Measurements from ENCODE around the gene MELK. TPM values are rescaled to one million over a fixed set of nuclear protein-coding genes. Genes with fewer than 3 reads are reported as not detected.
"Not testable (repeated sequence)": the region's sequence is repeated elsewhere in the genome, so short reads cannot be mapped to it uniquely, and the experiment has no call there.

MELK gene
- total RNA-seq, 2 donors from 2014 or later, result 0.73 to 1.2 TPM

DNA sequence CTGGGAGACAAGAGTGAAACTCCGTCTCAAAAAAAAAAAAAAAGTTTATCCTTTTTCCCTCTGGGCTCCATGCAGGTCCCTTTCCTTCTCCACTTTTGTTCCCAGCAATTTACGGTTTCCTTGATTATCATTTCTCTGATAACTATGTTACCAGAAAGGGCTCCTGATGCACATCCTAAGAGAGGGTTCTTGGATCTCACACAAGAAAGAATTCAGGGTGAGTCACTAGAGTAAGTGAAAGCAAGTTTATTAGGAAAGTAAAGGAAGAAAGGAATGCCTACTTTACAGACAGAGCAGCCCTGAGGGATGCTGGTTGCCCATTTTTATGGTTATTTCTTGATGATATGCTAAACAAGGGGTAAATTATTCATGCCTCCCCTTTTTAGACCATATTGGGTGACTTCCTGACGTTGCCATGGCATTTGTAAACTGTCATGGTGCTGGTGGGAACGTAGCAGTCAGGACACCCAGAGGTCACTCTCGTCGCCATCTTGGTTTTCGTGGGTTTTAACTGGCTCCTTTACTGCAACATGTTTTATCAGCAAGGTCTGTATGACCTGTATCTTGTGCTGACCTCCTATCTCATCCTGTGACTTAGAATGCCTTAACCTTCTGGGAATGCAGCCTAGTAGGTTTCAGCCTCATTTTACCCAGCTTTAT is 13.5 kb upstream of the MELK start:
- peaks cover 3% of the 10 kb centered on the region for H3K36me3 Mint-ChIP-seq (ENCODE audit: low read depth)
- H3K27me3 Mint-ChIP-seq, result no peaks in the 10 kb centered on the region
- H3K27ac Mint-ChIP-seq, result no peak overlapping the region
- DNase-seq (no peak), ATAC-seq (no peak)
- no peak overlapping the region for H3K4me3 Mint-ChIP-seq
- H3K9me3 ChIP-seq (ENCODE audit: control insufficient read depth, low read length, poor library complexity, severe bottlenecking), result no peaks in the 10 kb centered on the region
- peaks cover 2% of the 10 kb centered on the region for H3K4me1 Mint-ChIP-seq

- DNase-seq (no peak), ATAC-seq (no peak)
- no peaks in the 10 kb centered on the region for H3K9me3 ChIP-seq (ENCODE audit: control insufficient read depth, low read length, poor library complexity, severe bottlenecking)
- Mint-ChIP-seq H3K27me3 (no peaks in the 10 kb centered on the region), H3K27ac (no peak overlapping the region), H3K4me1 (peaks cover under 1% of the 10 kb centered on the region), H3K36me3 (ENCODE audit: low read depth) (peaks cover 3% of the 10 kb centered on the region), H3K4me3 (no peak overlapping the region)
Measured at GRCh38 chr9:36560771-36561170, 11.9 kb upstream of the MELK start.

GRCh38 chr9:36562801-36563200 is 9.9 kb upstream of the MELK start:
- peaks cover 11% of the 10 kb centered on the region for H3K27me3 Mint-ChIP-seq
- not testable (repeated sequence) for H3K4me3 Mint-ChIP-seq; H3K36me3 Mint-ChIP-seq (ENCODE audit: low read depth); DNase-seq; H3K9me3 ChIP-seq (ENCODE audit: control insufficient read depth, low read length, poor library complexity, severe bottlenecking); ATAC-seq; H3K4me1 Mint-ChIP-seq; H3K27ac Mint-ChIP-seq

DNA sequence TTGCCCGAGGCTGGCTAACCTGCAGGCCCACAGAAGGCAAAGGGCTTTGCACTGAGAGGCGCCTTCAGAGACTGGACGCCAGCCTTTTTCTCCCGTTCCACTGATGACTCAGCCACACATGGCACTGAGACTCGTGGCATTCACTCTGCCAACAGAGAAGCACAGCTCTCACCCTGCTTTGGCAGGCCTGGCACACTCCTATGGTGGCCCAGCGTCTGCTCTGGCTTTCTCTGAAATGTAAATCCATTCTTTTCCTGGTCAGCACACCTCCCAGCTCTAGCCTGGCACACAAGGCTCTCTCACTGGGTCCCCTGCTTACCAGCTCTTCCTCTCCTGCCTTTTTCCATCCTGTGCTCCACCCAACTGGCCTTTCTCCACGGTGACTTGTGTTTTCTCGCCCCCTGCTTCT is 5.9 kb upstream of the MELK start:
- Mint-ChIP-seq H3K27ac (no peak overlapping the region), H3K27me3 (peaks cover 23% of the 10 kb centered on the region), H3K36me3 (ENCODE audit: low read depth) (peaks cover 4% of the 10 kb centered on the region), H3K4me3 (no peak overlapping the region), H3K4me1 (peaks cover 2% of the 10 kb centered on the region)
- DNase-seq (no peak), ATAC-seq (no peak)
- no peaks in the 10 kb centered on the region for H3K9me3 ChIP-seq (ENCODE audit: control insufficient read depth, low read length, poor library complexity, severe bottlenecking)

DNA sequence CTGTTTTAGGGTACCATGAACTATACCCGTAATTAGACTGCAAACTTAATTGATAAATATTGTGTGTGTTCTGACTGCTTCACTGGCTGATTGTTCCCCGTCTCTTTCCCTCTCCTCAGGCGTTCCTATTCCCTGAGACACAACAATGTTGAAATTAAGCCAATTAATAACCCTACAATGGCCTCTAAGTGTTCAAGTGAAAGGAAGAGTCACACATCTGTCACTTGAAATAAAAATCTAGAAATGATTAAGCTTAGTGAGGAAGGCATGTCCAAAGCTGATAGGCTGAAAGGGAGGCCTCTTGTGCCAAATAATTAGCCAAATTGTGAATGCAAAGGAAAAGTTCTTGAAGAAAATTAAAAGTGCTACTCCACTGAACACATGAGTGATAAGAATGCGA is 4.0 kb upstream of the MELK start:
- not testable (repeated sequence) for H3K4me1 Mint-ChIP-seq; DNase-seq; H3K4me3 Mint-ChIP-seq; H3K27ac Mint-ChIP-seq; ATAC-seq; H3K9me3 ChIP-seq (ENCODE audit: control insufficient read depth, low read length, poor library complexity, severe bottlenecking); H3K36me3 Mint-ChIP-seq (ENCODE audit: low read depth)
- H3K27me3 Mint-ChIP-seq, result peaks cover 23% of the 10 kb centered on the region

- no peaks in the 10 kb centered on the region for H3K9me3 ChIP-seq (ENCODE audit: control insufficient read depth, low read length, poor library complexity, severe bottlenecking)
- H3K27me3 Mint-ChIP-seq, result peaks cover 23% of the 10 kb centered on the region
- H3K4me3 Mint-ChIP-seq, result no peak overlapping the region
- no peak overlapping the region for H3K27ac Mint-ChIP-seq
- ATAC-seq (no peak), DNase-seq (no peak)
- peaks cover 21% of the 10 kb centered on the region for H3K4me1 Mint-ChIP-seq
- peaks cover 4% of the 10 kb centered on the region for H3K36me3 Mint-ChIP-seq (ENCODE audit: low read depth)
Measured at GRCh38 chr9:36571333-36571732, 1.4 kb upstream of the MELK start.

GRCh38 chr9:36574045-36574444 is 1.4 kb downstream of the MELK start:
- H3K4me1 Mint-ChIP-seq, result peaks cover 23% of the 10 kb centered on the region
- H3K9me3 ChIP-seq (ENCODE audit: control insufficient read depth, low read length, poor library complexity, severe bottlenecking); ATAC-seq; H3K27ac Mint-ChIP-seq; H3K27me3 Mint-ChIP-seq; DNase-seq; H3K36me3 Mint-ChIP-seq (ENCODE audit: low read depth): not testable (repeated sequence)
- H3K4me3 Mint-ChIP-seq, result peak overlapping the region; percentile 93

DNA sequence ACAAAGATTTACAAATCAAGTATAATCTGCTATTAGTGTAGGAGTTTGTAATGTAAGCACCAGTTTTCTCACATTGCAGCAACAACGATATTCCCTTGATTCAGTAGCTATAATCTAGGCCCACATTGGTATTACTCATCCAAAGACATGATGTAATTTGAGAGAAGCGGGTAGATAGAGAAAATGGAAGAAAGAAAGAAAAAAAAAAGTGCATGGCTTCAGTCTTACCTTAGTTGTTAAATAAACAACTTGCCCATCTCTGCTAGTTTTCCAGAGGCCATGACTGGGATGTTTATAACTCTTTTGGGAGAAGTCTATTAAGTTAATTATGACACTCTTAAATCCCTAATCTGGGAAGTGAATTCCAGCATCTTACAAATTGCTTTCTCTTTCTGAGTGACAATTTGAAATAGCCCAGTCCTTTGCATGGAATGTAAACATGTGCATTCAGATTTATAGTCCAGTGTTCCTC is 2.8 kb downstream of the MELK start:
- ATAC-seq (no peak), DNase-seq (no peak)
- peaks cover 23% of the 10 kb centered on the region for H3K4me1 Mint-ChIP-seq
- H3K36me3 Mint-ChIP-seq (ENCODE audit: low read depth), result no peaks in the 10 kb centered on the region
- peak overlapping the region; percentile 56 for H3K4me3 Mint-ChIP-seq
- H3K27ac Mint-ChIP-seq, result peak overlapping the region; percentile 34
- H3K27me3 Mint-ChIP-seq, result no peaks in the 10 kb centered on the region
- H3K9me3 ChIP-seq (ENCODE audit: control insufficient read depth, low read length, poor library complexity, severe bottlenecking), result no peaks in the 10 kb centered on the region

DNA sequence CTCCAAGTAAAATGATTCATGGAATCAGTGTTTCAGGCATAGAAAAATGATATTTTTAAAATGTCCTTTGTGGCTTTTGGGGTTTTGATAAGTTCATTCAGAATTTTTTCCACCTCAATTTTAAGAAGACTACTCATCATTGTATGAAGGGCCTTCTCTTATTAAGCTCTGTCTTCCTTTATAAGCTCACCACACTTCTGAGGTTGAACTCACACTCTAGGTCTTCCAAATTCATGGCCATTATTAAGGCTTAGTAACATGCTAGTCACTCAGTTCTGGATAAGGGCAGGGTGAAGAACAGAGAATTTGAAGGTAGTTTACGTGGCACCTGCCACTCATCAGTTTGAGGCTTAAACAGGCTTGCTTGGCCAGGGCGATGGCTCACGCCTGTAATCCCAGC is 4.2 kb downstream of the MELK start:
- Mint-ChIP-seq H3K4me3 (no peak overlapping the region), H3K36me3 (ENCODE audit: low read depth) (no peaks in the 10 kb centered on the region), H3K27me3 (no peaks in the 10 kb centered on the region), H3K27ac (no peak overlapping the region), H3K4me1 (peaks cover 25% of the 10 kb centered on the region)
- no peak for ATAC-seq
- H3K9me3 ChIP-seq (ENCODE audit: control insufficient read depth, low read length, poor library complexity, severe bottlenecking), result no peaks in the 10 kb centered on the region
- no peak for DNase-seq

DNA sequence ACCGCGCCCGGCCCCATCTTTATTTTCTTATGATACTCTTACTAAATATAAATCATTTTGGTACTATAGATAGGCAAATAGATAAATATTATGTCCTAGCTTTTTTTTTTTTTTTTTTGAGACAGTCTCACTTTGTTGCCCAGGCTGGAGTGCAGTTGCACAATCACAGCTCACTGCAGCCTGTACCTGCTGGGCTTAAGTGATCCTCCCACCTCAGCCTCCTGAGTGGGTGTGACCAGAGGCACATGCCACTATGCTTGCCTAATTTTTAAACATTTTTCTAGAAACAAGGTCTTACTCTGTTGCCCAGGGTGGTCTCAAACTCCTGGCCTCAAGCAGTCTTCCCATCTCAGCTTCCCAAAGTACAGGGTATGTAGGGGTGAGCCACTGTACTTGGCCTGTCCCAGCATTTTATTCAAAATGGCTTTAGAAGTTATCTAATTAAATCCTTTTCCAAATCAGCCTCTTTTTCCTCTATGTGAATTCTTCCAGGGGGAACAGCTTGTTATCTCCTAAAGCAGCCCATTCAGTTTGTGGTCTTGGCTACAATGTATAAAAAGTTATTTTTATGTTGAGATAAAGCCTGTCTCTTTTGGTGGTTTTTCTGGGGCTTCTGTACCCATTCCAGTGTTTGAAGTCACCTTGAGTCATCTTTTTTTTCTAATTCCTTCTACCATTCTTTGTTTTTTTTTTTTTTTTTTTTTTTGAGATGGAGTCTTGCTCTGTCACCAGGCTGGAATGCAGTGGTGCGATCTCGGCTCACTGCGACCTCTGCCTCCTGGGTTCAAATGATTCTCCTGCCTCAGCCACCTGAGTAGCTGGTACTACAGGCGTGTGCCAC is 12.1 kb downstream of the MELK start:
- H3K4me1 Mint-ChIP-seq, result peaks cover 11% of the 10 kb centered on the region

DNA sequence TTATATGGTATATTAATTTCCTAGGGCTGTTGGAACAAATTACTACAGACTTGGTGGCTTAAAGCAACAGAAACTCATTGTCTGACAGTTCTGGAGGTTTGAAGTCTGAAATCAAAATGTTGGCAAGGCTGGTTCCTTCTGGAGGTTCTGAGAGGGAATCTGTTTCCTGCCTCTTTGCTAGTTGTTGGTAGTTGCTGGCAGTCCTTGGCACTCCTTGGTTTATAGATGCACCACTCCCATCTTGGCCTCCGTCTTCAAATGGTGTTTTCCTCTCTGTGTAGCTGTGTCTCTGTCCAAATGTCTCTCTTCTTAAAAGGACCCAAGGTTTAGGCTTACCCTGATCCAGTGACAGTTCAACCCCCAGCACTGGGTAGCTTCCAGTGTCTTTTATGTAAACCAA is 17.5 kb downstream of the MELK start:
- no peaks in the 10 kb centered on the region for H3K9me3 ChIP-seq (ENCODE audit: control insufficient read depth, low read length, poor library complexity, severe bottlenecking)
- peaks cover 6% of the 10 kb centered on the region for H3K4me1 Mint-ChIP-seq
- no peaks in the 10 kb centered on the region for H3K27me3 Mint-ChIP-seq
- DNase-seq (no peak), ATAC-seq (no peak)
- H3K4me3 Mint-ChIP-seq, result no peak overlapping the region
- H3K36me3 Mint-ChIP-seq (ENCODE audit: low read depth), result no peaks in the 10 kb centered on the region
- no peak overlapping the region for H3K27ac Mint-ChIP-seq

More for the DNA sequence above, 12.1 kb downstream of the MELK start:
- Mint-ChIP-seq H3K27me3 (no peaks in the 10 kb centered on the region), H3K27ac (no peak overlapping the region), H3K4me3 (no peak overlapping the region), H3K36me3 (ENCODE audit: low read depth) (no peaks in the 10 kb centered on the region)
- DNase-seq, result no peak
- no peak for ATAC-seq
- H3K9me3 ChIP-seq (ENCODE audit: control insufficient read depth, low read length, poor library complexity, severe bottlenecking), result no peaks in the 10 kb centered on the region

DNA sequence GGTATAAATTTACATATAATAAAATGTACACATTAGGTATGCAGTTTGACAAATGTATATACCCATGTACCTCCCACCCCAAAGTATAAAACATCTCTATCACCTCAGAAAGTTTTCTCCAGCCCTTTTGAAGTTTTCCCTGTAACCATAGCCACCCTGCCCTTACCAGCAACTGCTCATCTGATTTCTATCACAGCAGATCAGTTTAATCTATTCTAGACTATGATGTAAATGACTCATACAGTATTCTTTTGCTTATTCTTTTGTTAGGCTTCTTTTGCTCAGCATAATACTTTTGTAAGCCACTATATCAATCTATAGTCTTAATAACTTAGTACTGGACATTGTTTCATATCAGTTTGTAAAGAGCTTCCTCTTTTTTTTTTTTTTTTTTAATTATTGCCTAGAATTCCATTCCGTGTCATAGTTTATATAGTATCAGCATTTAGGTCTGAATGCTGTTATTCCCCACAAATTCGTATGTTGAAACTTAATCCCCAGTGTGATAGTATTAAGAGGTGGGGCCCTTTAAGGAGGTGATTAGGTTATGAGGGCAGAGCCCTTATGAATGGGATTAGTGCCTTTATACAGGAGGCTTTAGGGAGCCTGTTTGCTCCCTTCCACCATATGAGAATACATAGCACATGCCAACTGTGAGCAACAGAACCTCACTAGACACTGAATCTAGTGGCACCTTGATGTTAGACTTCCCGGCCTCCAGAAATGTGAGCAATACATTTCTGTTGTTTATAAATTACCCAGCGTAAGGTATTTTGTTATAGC is 20.3 kb downstream of the MELK start:
- no peak overlapping the region for H3K4me3 Mint-ChIP-seq
- no peaks in the 10 kb centered on the region for H3K36me3 Mint-ChIP-seq (ENCODE audit: low read depth)
- H3K27me3 Mint-ChIP-seq, result no peaks in the 10 kb centered on the region
- H3K9me3 ChIP-seq (ENCODE audit: control insufficient read depth, low read length, poor library complexity, severe bottlenecking), result no peaks in the 10 kb centered on the region
- ATAC-seq (no peak), DNase-seq (no peak)
- H3K4me1 Mint-ChIP-seq, result peaks cover 6% of the 10 kb centered on the region
- no peak overlapping the region for H3K27ac Mint-ChIP-seq

DNA sequence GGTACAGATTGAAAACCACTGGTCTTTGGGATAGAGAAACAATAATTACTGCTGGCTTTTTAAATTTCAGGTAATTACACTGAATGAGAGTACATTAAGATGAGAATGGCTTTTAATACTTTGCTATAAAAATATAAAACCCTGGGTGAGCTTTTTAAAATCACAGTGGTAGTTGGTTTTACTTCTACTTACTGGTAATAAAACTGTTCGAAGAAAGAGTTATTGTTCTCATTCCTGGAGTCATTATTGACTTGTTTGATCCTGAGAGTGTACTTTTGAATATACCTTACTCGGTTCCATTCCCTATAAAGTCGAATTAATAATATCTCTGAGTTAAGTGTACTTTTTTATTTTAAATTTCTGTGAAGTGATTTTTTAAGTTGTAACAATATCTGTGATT is 21.5 kb downstream of the MELK start:
- Mint-ChIP-seq H3K4me1 (peaks cover 6% of the 10 kb centered on the region), H3K27me3 (no peaks in the 10 kb centered on the region), H3K36me3 (ENCODE audit: low read depth) (no peaks in the 10 kb centered on the region), H3K27ac (no peak overlapping the region), H3K4me3 (no peak overlapping the region)
- no peak for ATAC-seq
- no peaks in the 10 kb centered on the region for H3K9me3 ChIP-seq (ENCODE audit: control insufficient read depth, low read length, poor library complexity, severe bottlenecking)
- no peak for DNase-seq
